Fibroblast of villous mesenchyme (primary cell): ENCODE results near the gene OR4K5. TPM values are rescaled to one million over a fixed set of nuclear protein-coding genes. Genes with fewer than 3 reads are reported as not detected.

Source experiments
- DNase-seq: peaks from one replicate; pipeline ENCODE4 v3.0.0-alpha.2; 2010; ENCODE audit warnings: low read depth
- H3K4me3 ChIP-seq: 2 replicates; pipeline ENCODE4 v1.5.1; 2011; ENCODE audit warnings: low read depth, mild to moderate bottlenecking, low read length
- total RNA-seq: library from RNA; depleted of rRNA; stranded (reverse); fragments of >200 nt; gene quantifications from 2 replicates; pipeline ENCODE4 v1.2.3, GENCODE V29; 2012
- TF ChIP-seq, protein P1 (sequence below): IDR thresholded peaks from 2 replicates; pipeline ENCODE4 v1.5.1; 2012; ENCODE audit warnings: low read depth, mild to moderate bottlenecking, low read length; ENCODE audit not compliant: insufficient read depth

OR4K5 gene
- total RNA-seq, 1 donor = not detected

GRCh38 chr14:19902409-19902808 is 18.0 kb upstream of the OR4K5 start:
- TF ChIP-seq, protein P1, sequence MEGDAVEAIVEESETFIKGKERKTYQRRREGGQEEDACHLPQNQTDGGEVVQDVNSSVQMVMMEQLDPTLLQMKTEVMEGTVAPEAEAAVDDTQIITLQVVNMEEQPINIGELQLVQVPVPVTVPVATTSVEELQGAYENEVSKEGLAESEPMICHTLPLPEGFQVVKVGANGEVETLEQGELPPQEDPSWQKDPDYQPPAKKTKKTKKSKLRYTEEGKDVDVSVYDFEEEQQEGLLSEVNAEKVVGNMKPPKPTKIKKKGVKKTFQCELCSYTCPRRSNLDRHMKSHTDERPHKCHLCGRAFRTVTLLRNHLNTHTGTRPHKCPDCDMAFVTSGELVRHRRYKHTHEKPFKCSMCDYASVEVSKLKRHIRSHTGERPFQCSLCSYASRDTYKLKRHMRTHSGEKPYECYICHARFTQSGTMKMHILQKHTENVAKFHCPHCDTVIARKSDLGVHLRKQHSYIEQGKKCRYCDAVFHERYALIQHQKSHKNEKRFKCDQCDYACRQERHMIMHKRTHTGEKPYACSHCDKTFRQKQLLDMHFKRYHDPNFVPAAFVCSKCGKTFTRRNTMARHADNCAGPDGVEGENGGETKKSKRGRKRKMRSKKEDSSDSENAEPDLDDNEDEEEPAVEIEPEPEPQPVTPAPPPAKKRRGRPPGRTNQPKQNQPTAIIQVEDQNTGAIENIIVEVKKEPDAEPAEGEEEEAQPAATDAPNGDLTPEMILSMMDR = no peak
- no peak for DNase-seq
- H3K4me3 ChIP-seq = no peak overlapping the region

GRCh38 chr14:19906665-19907064 is 13.7 kb upstream of the OR4K5 start:
- DNase-seq = no peak
- no peak overlapping the region for H3K4me3 ChIP-seq
- TF ChIP-seq, protein P1 = no peak

GRCh38 chr14:19911114-19911513 is 9.3 kb upstream of the OR4K5 start:
- no peak overlapping the region for H3K4me3 ChIP-seq
- no peak for DNase-seq
- TF ChIP-seq, protein P1 = no peak

DNA sequence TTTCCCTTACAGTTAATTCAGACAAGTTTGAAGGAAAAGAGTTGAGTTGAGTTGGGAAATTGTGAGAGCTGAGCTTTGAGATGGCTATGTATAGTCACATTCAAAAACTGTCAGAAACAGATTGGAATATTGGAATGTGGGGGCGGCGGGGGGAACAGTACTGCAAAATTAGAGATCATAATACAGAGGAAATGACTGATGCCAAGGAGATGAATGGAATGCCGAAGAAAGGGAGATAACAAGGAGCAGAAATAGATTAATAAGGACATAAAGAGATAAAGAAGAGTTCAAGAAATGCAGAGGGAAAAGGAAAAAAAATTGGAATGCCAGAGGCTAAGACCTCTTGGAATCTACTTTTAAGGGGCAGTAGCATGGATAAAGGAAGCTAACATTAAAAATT is 3.2 kb upstream of the OR4K5 start:
- no peak for DNase-seq
- H3K4me3 ChIP-seq = no peak overlapping the region
- TF ChIP-seq, protein P1 = no peak

GRCh38 chr14:19917955-19918518 is 2.4 kb upstream of the OR4K5 start:
- no peak overlapping the region for H3K4me3 ChIP-seq
- TF ChIP-seq, protein P1 = no peak
- no peak for DNase-seq

GRCh38 chr14:19918553-19919264 is 1.7 kb upstream of the OR4K5 start:
- TF ChIP-seq, protein P1 = no peak
- no peak for DNase-seq
- H3K4me3 ChIP-seq = no peak overlapping the region
